Measurements from ENCODE around the gene NEK8. TPM values are rescaled to one million over a fixed set of nuclear protein-coding genes. Genes with fewer than 3 reads are reported as not detected.

The NEK8 gene
- total RNA-seq, 3 donors from 2014 or later (not counting 1 experiment from before 2014, with no cell fraction given) = 5.9 to 7.4 (median 6.8) TPM

DNA sequence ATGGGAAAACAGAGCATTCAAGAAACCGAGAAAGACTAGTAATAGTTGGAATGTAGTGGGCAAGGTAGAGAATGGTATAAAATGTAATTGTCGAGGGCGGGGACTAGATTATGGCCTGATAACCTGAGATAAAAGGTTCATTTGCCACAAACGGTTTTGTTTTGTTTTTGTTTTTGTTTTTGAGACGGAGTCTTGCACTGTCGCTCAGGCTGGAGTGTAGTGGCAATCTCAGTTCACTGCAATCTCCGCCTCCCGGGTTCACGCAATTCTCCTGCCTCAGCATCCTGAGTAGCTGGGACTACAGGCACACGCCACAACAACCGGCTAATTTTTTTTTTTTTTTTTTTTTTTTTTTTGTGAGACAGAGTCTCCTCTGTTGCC, 1.4 kb downstream of the NEK8 start:
- WGBS (ENCODE audit: insufficient coverage) = 87% methylated on average over 11 of the region's 11 CpGs
- intact Hi-C loops (cut with micrococcal nuclease) = loop anchor here (5.0 kb wide), 3 partner anchors 32 to 562 kb away; partner anchors contain the start of genes FLOT2 and NUFIP2
- Mint-ChIP-seq H3K4me3 (no peak overlapping the region), H3K9me3 (no peaks in the 10 kb centered on the region), H3K36me3 (no peaks in the 10 kb centered on the region), H3K4me1 (peaks cover 27 to 33% of the 10 kb centered on the region in 2 donors), H3K27me3 (ENCODE audit: low read depth in 2 of 2) (no peaks in the 10 kb centered on the region), H3K27ac (no peak overlapping the region)
- H3K36me3 ChIP-seq (ENCODE audit: control insufficient read depth, insufficient read depth, low read length) = peaks cover 2% of the 10 kb centered on the region
- DNase-seq (no peak), ATAC-seq (no peak)
- TF ChIP-seq, protein P1, sequence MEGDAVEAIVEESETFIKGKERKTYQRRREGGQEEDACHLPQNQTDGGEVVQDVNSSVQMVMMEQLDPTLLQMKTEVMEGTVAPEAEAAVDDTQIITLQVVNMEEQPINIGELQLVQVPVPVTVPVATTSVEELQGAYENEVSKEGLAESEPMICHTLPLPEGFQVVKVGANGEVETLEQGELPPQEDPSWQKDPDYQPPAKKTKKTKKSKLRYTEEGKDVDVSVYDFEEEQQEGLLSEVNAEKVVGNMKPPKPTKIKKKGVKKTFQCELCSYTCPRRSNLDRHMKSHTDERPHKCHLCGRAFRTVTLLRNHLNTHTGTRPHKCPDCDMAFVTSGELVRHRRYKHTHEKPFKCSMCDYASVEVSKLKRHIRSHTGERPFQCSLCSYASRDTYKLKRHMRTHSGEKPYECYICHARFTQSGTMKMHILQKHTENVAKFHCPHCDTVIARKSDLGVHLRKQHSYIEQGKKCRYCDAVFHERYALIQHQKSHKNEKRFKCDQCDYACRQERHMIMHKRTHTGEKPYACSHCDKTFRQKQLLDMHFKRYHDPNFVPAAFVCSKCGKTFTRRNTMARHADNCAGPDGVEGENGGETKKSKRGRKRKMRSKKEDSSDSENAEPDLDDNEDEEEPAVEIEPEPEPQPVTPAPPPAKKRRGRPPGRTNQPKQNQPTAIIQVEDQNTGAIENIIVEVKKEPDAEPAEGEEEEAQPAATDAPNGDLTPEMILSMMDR (IDR thresholded peaks at IDR 0.05) = no peak
- H3K4me3 ChIP-seq (ENCODE audit: low read length) = no peak overlapping the region
- no peak overlapping the region for H3K27ac ChIP-seq (ENCODE audit: low read length)
- H3K27me3 ChIP-seq (ENCODE audit: control insufficient read depth, insufficient read depth, low read length) = no peaks in the 10 kb centered on the region
- no peaks in the 10 kb centered on the region for H3K9me3 ChIP-seq (ENCODE audit: control insufficient read depth, insufficient read depth, low read length)
- peaks cover 39% of the 10 kb centered on the region for H3K4me1 ChIP-seq (ENCODE audit: control insufficient read depth, insufficient read depth, low read length)

DNA sequence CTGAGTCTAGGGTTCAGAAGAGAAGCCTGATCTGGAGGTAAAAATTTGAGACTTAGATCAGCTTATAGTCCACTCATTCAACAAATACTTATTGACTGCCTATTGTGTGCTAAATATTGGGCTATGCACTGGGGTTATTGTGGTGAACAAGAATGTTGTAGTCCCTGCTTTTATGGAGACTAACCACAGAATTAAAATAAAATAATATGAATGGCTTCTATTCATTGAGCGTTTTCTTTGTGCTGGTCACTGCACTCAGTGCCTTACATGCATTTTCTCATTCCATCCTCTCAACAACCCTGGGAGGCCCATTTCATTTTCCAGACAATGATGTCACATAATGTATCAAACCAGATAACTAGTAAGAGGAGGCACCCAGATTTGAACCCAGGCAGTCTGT, 4.8 kb downstream of the NEK8 start:
- H3K4me1 ChIP-seq (ENCODE audit: control insufficient read depth, insufficient read depth, low read length) = peaks cover 23% of the 10 kb centered on the region
- Mint-ChIP-seq H3K4me1 (peaks cover 5 to 8% of the 10 kb centered on the region in 2 donors), H3K4me3 (no peak overlapping the region), H3K27me3 (ENCODE audit: low read depth in 2 of 2) (no peaks in the 10 kb centered on the region), H3K36me3 (no peaks in the 10 kb centered on the region), H3K9me3 (no peaks in the 10 kb centered on the region), H3K27ac (no peak overlapping the region)
- H3K9me3 ChIP-seq (ENCODE audit: control insufficient read depth, insufficient read depth, low read length) = no peaks in the 10 kb centered on the region
- no peaks in the 10 kb centered on the region for H3K27me3 ChIP-seq (ENCODE audit: control insufficient read depth, insufficient read depth, low read length)
- no peak overlapping the region for H3K4me3 ChIP-seq (ENCODE audit: low read length)
- intact Hi-C loops (cut with micrococcal nuclease) = no loop called here
- 86% methylated on average over 1 of the region's 1 CpG for WGBS (ENCODE audit: insufficient coverage)
- TF ChIP-seq, protein P1 (IDR thresholded peaks at IDR 0.05) = no peak
- ATAC-seq (no peak), DNase-seq (no peak)
- H3K36me3 ChIP-seq (ENCODE audit: control insufficient read depth, insufficient read depth, low read length) = no peaks in the 10 kb centered on the region
- no peak overlapping the region for H3K27ac ChIP-seq (ENCODE audit: low read length)

DNA sequence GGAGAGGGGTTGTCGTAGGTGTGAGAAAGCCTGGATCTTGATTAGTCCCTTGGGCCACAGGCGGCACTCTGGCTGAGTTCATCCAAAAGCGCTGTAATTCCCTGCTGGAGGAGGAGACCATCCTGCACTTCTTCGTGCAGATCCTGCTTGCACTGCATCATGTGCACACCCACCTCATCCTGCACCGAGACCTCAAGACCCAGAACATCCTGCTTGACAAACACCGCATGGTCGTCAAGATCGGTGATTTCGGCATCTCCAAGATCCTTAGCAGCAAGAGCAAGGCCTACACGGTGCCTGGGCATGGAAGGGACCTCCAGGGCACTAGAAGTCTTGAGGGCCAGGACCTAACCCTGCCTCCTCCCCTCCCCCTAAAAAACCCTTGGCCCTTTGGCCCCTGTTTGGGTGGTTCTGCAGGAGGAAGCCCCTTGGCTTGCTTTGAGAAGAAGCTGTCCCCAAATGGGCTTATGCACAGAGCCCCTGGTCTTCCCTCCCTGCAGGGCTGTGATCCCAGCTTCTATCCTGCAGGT, 6.2 kb downstream of the NEK8 start:
- intact Hi-C loops (cut with micrococcal nuclease) = no loop called here
- H3K4me1 ChIP-seq (ENCODE audit: control insufficient read depth, insufficient read depth, low read length) = peaks cover 24% of the 10 kb centered on the region

More for the DNA sequence above, 6.2 kb downstream of the NEK8 start:
- Histone ChIP-seq H3K27ac (ENCODE audit: low read length) (no peak overlapping the region), H3K9me3 (ENCODE audit: control insufficient read depth, insufficient read depth, low read length) (no peaks in the 10 kb centered on the region), H3K4me3 (ENCODE audit: low read length) (no peak overlapping the region), H3K27me3 (ENCODE audit: control insufficient read depth, insufficient read depth, low read length) (no peaks in the 10 kb centered on the region), H3K36me3 (ENCODE audit: control insufficient read depth, insufficient read depth, low read length) (no peaks in the 10 kb centered on the region)
- DNase-seq (no peak), ATAC-seq (no peak)
- H3K4me1 Mint-ChIP-seq = peaks cover 0 to 10% of the 10 kb centered on the region in 2 donors
- no peaks in the 10 kb centered on the region for H3K9me3 Mint-ChIP-seq
- H3K4me3 Mint-ChIP-seq = no peak overlapping the region
- 90% methylated on average over 10 of the region's 10 CpGs for WGBS (ENCODE audit: insufficient coverage)
- H3K27ac Mint-ChIP-seq = no peak overlapping the region
- H3K27me3 Mint-ChIP-seq (ENCODE audit: low read depth in 2 of 2) = no peaks in the 10 kb centered on the region
- H3K36me3 Mint-ChIP-seq = no peaks in the 10 kb centered on the region
- TF ChIP-seq, protein P1 (IDR thresholded peaks at IDR 0.05) = no peak
